Measurements from ENCODE around the gene MLPH.

GRCh38 chr2:237470914-237471313 is 16.1 kb upstream of the MLPH start:
- TF ChIP-seq CTCF (IDR thresholded peaks at IDR 0.05; ENCODE audit: low read depth, low read length, poor library complexity, severe bottlenecking) (no peak), EZH2phosphoT487 (IDR thresholded peaks at IDR 0.05; ENCODE audit: borderline replicate concordance, low read length) (no peak)
